WERI-Rb-1 (cell line): ENCODE data around the gene ZFYVE16.
"Not testable (repeated sequence)": the region's sequence is repeated elsewhere in the genome, so short reads cannot be mapped to it uniquely, and the experiment has no call there.

Experiments used
- DNase-seq: peaks from one replicate; pipeline ENCODE4 v3.0.0-alpha.2; 2020
- H3K27ac ChIP-seq: fragments of 250-450 bp; sonication (Bioruptor Pico); 2 replicates; pipeline ENCODE4 v1.5.1; 2020; ENCODE audit warnings: mild to moderate bottlenecking, moderate library complexity
- H3K27me3 ChIP-seq: fragments of 250-450 bp; sonication (Bioruptor Pico); 2 replicates; pipeline ENCODE4 v1.5.1; 2021; ENCODE audit warnings: mild to moderate bottlenecking, low read depth, moderate library complexity; ENCODE audit not compliant: insufficient read depth, severe bottlenecking
- H3K36me3 ChIP-seq: fragments of 250-450 bp; sonication (Bioruptor Pico); 2 replicates; pipeline ENCODE4 v1.5.1; 2020; ENCODE audit warnings: mild to moderate bottlenecking, moderate library complexity
- H3K4me3 ChIP-seq: 2 replicates; pipeline ENCODE4 v1.5.1; 2011; ENCODE audit warnings: low read depth, mild to moderate bottlenecking, control low read depth, low read length
- H3K9me3 ChIP-seq: fragments of 250-450 bp; sonication (Bioruptor Pico); 2 replicates; pipeline ENCODE4 v1.5.1; 2021; ENCODE audit warnings: mild to moderate bottlenecking, moderate library complexity; ENCODE audit not compliant: severe bottlenecking
- TF ChIP-seq, protein P1 (sequence below): IDR thresholded peaks from 2 replicates; pipeline ENCODE4 v1.5.1; 2011; ENCODE audit warnings: low read depth, mild to moderate bottlenecking, control low read depth, inconsistent platforms, low read length

Gene ZFYVE16

DNA sequence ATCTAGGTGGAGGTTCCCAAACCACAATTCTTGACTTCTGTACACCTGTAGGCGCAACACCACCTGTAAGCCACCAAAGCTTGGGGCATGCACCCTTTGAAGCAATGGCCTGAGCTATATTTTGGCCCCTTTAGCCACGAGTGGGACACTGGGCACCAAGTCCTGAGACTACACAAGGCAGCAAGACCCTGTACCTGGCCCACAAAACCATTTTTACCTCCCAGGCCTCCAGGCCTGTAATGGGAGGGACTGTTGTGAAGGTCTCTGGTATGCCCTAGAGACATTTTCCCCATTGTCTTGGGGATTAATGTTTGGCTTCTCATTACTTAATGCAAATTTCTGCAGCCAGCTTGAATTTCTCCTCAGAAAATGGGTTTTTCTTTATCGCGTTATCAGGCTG, 55.4 kb downstream of the ZFYVE16 start:
- Histone ChIP-seq H3K9me3 (peaks cover 16% of the 10 kb centered on the region), H3K27me3 (no peaks in the 10 kb centered on the region), H3K27ac (no peak overlapping the region), H3K4me3 (no peak overlapping the region), H3K36me3 (peaks cover 50% of the 10 kb centered on the region)
- TF ChIP-seq, protein P1, sequence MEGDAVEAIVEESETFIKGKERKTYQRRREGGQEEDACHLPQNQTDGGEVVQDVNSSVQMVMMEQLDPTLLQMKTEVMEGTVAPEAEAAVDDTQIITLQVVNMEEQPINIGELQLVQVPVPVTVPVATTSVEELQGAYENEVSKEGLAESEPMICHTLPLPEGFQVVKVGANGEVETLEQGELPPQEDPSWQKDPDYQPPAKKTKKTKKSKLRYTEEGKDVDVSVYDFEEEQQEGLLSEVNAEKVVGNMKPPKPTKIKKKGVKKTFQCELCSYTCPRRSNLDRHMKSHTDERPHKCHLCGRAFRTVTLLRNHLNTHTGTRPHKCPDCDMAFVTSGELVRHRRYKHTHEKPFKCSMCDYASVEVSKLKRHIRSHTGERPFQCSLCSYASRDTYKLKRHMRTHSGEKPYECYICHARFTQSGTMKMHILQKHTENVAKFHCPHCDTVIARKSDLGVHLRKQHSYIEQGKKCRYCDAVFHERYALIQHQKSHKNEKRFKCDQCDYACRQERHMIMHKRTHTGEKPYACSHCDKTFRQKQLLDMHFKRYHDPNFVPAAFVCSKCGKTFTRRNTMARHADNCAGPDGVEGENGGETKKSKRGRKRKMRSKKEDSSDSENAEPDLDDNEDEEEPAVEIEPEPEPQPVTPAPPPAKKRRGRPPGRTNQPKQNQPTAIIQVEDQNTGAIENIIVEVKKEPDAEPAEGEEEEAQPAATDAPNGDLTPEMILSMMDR, result no peak
- DNase-seq, result no peak

DNA sequence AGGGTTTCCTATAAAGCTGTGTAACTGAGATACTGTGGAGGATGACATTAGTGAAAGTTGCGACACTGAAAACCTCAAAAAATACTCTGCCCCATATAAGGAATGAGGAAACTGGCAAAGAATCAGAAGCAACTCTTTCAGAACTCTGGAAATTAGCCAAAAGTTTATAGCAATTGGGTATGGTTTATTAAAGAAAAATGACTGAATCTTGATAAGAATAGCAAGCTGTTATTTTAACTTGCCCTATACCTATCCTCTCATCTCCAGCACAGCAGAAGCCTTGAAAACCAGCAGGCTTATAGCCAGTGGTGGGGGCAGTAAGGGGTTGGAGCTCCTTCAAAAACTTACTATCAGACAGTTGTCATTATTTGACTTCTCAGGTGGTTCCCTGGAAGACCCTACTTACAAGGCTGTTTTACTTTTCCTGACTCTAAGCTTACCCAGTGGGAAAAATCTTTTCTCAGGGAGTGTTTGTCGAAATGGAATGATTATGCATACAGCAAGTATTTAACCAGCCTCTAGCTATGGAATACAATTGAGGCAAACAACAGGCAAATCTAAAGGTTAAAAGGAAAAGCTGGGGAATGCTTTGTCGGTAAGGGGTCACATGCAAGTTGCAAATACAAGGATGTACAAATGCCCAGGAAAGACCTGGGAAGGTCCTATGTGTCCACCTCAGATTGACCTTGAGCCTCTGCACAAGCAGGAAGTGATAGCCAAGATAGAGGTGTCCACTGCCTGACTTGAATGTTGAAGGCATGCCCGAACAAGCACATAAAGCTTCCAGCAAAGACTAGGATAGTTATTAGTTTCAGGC, 59.0 kb downstream of the ZFYVE16 start:
- Histone ChIP-seq H3K4me3 (no peak overlapping the region), H3K27me3 (no peaks in the 10 kb centered on the region), H3K27ac (no peak overlapping the region), H3K36me3 (peaks cover 37% of the 10 kb centered on the region), H3K9me3 (peaks cover 17% of the 10 kb centered on the region)
- TF ChIP-seq, protein P1, result no peak
- DNase-seq, result no peak

DNA sequence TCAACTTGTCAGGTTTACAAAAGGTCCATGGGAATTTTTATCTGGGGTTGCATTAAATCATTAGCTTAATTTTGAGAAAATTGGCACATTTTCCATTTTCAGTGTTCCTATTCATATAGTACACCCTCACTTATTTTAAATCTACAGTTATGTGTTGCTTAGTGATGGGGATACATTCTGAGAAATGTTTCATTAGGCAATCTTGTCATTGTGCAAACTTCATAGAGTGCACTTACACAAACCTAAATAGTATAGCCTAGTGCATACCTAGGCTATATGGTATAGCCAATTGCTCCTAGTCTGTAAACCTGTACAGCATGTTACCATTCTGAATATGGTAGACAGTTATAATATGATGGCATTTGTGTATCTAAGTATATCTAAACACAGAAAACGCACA, 60.3 kb downstream of the ZFYVE16 start:
- Histone ChIP-seq H3K4me3 (no peak overlapping the region), H3K9me3 (peaks cover 9% of the 10 kb centered on the region), H3K36me3 (peaks cover 26% of the 10 kb centered on the region), H3K27ac (no peak overlapping the region), H3K27me3 (no peaks in the 10 kb centered on the region)
- no peak for DNase-seq
- TF ChIP-seq, protein P1, result no peak

DNA sequence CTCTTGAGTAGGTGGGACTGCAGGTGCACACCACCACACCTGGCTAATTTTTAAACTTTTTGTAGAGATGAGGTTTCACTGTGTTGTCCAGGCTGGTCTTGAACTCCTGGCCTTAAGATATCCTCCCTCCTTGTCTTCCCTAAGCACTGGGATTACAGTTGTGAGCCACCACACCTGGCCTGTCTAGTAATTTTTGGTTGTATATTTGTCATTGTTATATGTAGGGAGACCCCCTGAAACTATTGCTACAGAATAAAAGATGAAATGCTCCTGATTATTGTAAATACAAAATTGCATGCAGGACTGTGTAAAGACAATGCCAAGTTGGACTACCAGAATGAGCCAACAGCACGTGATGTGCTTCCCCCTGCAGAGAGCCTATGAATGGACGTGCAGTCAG, 62.8 kb downstream of the ZFYVE16 start:
- not testable (repeated sequence) for H3K27me3 ChIP-seq, H3K9me3 ChIP-seq, DNase-seq, H3K4me3 ChIP-seq, H3K27ac ChIP-seq
- peaks cover 36% of the 10 kb centered on the region for H3K36me3 ChIP-seq

DNA sequence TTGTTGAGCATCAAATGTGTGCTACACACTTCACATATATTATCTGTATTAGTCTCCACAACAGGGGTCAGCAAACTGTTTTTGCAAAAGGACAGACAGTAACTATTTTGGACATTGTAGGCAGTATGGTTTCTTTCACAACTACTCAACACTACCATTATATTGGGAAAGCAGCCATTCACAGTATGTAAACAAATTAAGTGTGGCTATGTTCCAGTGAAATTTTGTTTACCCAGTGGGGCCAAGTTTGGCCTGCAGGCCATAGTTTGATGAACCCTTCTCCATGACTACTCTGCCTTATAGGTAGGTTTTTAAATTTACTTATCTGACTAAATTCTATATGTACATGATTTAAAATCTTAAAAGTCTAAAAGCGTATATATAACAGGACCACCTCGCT, 67.1 kb downstream of the ZFYVE16 start:
- H3K36me3 ChIP-seq, result peaks cover 36% of the 10 kb centered on the region
- peaks cover 3% of the 10 kb centered on the region for H3K9me3 ChIP-seq
- no peak for DNase-seq

DNA sequence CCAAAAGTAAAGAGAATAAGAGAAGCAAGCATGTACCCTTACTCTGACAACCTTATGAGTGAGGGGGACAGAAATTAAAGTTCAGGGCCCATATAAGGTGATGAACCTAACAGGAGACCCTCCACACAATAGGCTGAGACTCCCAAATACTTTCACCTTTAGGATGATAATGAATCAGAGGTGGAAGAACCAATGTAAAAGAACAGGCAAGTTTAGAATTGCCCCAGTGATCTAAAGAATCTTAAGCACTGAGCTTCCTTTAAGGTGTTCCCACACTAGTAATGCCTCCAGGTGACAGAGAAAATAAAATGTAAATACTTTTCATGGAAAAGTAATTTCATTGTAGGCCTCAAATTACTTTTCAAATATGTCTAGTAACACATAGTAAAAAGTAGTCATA, 71.8 kb downstream of the ZFYVE16 start:
- TF ChIP-seq, protein P1, result no peak
- Histone ChIP-seq H3K9me3 (no peaks in the 10 kb centered on the region), H3K27me3 (no peaks in the 10 kb centered on the region), H3K36me3 (peaks cover 13% of the 10 kb centered on the region), H3K4me3 (no peak overlapping the region), H3K27ac (no peak overlapping the region)
- no peak for DNase-seq

More for the DNA sequence above, 67.1 kb downstream of the ZFYVE16 start:
- no peaks in the 10 kb centered on the region for H3K27me3 ChIP-seq
- no peak overlapping the region for H3K27ac ChIP-seq
- TF ChIP-seq, protein P1, result no peak
- H3K4me3 ChIP-seq, result no peak overlapping the region
